Bronchial epithelial cell (primary cell): ENCODE results near the gene ARHGAP45. TPM values are rescaled to one million over a fixed set of nuclear protein-coding genes. Genes with fewer than 3 reads are reported as not detected.

Experiments used
- DNase-seq: peaks from one replicate; pipeline ENCODE4 v3.0.0-alpha.2; 2010; ENCODE audit warnings: low read depth
- FAIRE-seq: peaks from 2 replicates; lab custom pipeline; 2011; peaks lifted over from hg19 to GRCh38; lab: Jason Lieb, UNC
- H3K27me3 ChIP-seq: 2 replicates; pipeline ENCODE4 v1.5.1; 2011; ENCODE audit warnings: low read length; ENCODE audit not compliant: control insufficient read depth, insufficient read depth
- H3K36me3 ChIP-seq: 2 replicates; pipeline ENCODE4 v1.5.1; 2011; ENCODE audit warnings: low read length; ENCODE audit not compliant: control insufficient read depth, insufficient read depth
- H3K4me3 ChIP-seq: 2 replicates; pipeline ENCODE4 v1.5.1; 2011; ENCODE audit warnings: mild to moderate bottlenecking, low read depth, low read length, control low read depth
- CTCF ChIP-seq: IDR thresholded peaks from 2 replicates; pipeline ENCODE4 v1.5.1; 2011; ENCODE audit warnings: mild to moderate bottlenecking, moderate library complexity, low read length, control low read depth, inconsistent platforms; ENCODE audit not compliant: insufficient read depth, severe bottlenecking
- total RNA-seq: library from RNA; depleted of rRNA; stranded (reverse); fragments of >200 nt; gene quantifications from 2 replicates; pipeline ENCODE4 v1.2.1, GENCODE V29; 2014

Gene ARHGAP45
- total RNA-seq, 1 donor from 2014 or later = 11.8 TPM

- FAIRE-seq = no peak
- no peak for TF ChIP-seq CTCF
- Histone ChIP-seq H3K27me3 (no peaks in the 10 kb centered on the region), H3K36me3 (no peaks in the 10 kb centered on the region), H3K4me3 (no peak overlapping the region)
- no peak for DNase-seq
Measured at GRCh38 chr19:1063909-1064660, 2.9 kb upstream of the ARHGAP45 start.

DNA sequence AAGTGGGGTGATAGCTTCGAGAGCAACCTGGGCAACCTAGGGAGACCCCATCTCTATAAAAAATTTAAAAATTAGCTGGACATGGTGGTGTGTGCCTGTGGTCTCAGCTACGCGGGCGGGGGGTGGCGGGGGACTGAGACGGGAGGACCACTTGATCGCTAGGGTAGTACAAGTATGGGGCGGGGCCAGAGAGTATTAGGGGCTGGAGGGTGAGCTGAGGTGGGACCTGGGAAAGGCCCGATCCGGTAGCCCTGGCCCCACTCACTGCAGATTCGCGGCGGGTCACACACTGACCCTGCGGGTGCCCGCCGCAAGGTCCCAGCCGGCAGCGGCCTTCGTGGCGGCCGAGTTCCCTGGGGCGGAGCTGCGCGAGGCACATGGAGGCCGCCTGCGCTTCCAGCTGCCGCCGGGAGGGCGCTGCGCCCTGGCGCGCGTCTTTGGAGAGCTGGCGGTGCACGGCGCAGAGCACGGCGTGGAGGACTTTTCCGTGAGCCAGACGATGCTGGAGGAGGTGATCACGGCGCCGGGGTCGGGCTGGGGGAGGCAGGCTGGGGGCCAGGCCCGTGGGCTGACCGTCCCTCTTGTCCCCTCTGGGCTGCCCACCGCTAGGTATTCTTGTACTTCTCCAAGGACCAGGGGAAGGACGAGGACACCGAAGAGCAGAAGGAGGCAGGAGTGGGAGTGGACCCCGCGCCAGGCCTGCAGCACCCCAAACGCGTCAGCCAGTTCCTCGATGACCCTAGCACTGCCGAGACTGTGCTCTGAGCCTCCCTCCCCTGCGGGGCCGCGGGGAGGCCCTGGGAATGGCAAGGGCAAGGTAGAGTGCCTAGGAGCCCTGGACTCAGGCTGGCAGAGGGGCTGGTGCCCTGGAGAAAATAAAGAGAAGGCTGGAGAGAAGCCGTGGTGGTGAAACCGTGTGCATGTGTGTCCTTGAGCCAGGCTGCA lies 2.0 kb upstream of the ARHGAP45 start:
- FAIRE-seq (no peak), DNase-seq (peak; percentile 35)
- Histone ChIP-seq H3K4me3 (no peak overlapping the region), H3K36me3 (no peaks in the 10 kb centered on the region), H3K27me3 (no peaks in the 10 kb centered on the region)
- TF ChIP-seq CTCF = peak; percentile 81

- H3K4me3 ChIP-seq = no peak overlapping the region
- no peak for FAIRE-seq
- H3K27me3 ChIP-seq = peaks cover 1% of the 10 kb centered on the region
- no peak for TF ChIP-seq CTCF
- no peaks in the 10 kb centered on the region for H3K36me3 ChIP-seq
- DNase-seq = peak; percentile 54
Measured at GRCh38 chr19:1065606-1066109, 1.3 kb upstream of the ARHGAP45 start.

DNA sequence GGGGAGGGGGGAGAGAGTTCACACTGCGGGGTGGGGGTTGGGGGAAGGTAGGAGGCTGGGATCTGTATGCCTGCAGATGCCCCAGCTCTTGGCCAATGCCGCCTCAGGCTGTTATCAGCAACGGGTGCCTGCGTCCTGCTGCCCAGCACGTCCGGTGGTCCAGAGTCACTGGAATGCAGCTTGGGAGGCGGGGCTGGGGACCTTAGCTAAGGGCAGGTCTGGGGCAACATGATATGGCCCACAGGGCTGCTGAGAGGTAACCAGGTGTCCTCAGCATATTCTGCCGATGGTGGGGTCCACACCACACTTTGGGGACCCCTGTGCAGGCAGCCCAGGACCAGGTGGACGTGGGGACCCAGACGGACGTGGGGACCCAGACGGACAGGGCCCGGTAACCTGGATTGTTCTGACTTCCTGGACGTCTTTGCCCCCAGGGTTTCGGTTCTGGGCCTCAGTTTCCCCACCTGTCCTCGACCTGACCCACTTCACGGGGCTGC lies 668 bp upstream of the ARHGAP45 start:
- TF ChIP-seq CTCF = no peak
- Histone ChIP-seq H3K27me3 (peaks cover 5% of the 10 kb centered on the region), H3K36me3 (no peaks in the 10 kb centered on the region), H3K4me3 (no peak overlapping the region)
- no peak for DNase-seq
- FAIRE-seq = no peak

GRCh38 chr19:1067341-1067957 lies 482 bp downstream of the ARHGAP45 start:
- Histone ChIP-seq H3K36me3 (no peaks in the 10 kb centered on the region), H3K27me3 (peaks cover 5% of the 10 kb centered on the region), H3K4me3 (peak overlapping the region; percentile 27)
- no peak for FAIRE-seq
- TF ChIP-seq CTCF = no peak
- no peak for DNase-seq
